GF-D8 (cell line): ENCODE measurements around the gene MUCL3.
A peak's percentile ranks its signal among the peaks of the same experiment; 100 is the strongest.
"Not testable (repeated sequence)": the region's sequence is repeated elsewhere in the genome, so short reads cannot be mapped to it uniquely, and the experiment has no call there.

Experiments used
- DNase-seq: peaks from one replicate; lab custom pipeline; 2025; lab: John Stamatoyannopoulos, UW

The MUCL3 gene

DNA sequence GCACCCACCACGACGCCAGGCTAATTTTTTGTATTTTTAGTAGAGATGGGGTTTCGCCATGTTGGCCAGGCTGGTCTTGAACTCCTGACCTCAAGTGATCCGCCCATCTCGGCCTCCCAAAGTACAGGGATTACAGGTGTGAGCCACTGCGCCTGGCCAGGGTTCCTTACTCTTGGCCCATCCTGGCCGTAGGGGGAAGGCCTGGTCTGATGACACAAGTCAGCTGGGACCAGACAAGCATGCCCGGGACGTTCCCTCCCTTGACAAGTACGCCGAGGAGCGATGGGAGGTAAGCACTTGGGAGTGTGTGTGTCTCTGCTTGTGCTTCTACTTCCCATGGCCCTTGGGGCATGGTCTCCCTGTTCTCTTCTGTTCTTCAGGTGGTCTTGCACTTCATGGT is 30.3 kb upstream of the MUCL3 start:
- DNase-seq = not testable (repeated sequence)

DNA sequence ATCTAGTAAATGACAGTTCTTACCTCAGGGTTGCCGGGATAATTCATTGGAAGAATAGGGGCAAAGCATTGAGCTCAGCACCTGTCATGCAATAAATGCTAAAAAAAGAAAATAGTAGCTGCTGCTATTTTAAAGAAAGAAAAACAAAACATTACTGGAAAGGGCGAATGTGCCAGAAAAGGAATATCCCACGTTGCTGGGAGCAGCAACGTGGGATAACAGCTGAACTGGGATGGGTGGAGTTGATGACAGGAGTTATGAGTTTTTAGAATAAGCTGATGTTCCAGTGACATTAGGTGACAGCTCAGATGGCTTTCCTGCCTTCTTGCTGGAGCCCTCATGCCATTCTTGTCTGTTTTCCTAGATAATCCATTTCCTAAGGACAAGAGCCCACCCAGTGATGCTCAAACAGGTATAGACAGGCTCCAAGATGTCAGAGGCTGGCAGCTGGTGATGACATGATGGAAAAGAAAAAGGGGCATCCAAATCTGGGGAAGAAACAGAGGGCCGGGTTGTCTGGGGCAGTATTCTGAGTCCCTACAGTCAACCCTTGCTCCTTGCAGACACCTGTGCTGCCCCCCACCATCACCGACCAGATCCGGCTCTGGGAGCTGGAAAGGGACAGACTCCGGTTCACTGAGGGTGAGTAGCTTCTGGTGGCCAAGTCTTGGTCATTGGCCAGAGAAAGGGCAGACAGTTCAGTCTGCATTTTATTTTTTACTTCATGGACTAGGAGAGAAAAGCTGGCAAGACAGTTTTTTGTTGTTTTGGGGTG is 27.8 kb upstream of the MUCL3 start:
- no peak for DNase-seq

DNA sequence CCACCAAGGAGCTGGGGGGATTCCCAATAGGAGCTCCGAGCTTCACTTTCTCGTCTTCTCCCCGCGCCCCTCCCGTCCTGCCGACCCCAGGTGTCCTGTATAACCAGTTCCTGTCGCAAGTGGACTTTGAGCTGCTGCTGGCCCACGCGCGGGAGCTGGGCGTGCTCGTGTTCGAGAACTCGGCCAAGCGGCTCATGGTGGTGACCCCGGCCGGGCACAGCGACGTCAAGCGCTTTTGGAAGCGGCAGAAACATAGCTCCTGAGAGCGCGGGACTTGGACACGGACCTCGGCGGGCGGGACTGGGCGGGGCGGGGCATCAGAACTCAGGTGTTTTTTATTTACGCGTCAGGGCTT is 27.1 kb upstream of the MUCL3 start:
- DNase-seq = no peak

DNA sequence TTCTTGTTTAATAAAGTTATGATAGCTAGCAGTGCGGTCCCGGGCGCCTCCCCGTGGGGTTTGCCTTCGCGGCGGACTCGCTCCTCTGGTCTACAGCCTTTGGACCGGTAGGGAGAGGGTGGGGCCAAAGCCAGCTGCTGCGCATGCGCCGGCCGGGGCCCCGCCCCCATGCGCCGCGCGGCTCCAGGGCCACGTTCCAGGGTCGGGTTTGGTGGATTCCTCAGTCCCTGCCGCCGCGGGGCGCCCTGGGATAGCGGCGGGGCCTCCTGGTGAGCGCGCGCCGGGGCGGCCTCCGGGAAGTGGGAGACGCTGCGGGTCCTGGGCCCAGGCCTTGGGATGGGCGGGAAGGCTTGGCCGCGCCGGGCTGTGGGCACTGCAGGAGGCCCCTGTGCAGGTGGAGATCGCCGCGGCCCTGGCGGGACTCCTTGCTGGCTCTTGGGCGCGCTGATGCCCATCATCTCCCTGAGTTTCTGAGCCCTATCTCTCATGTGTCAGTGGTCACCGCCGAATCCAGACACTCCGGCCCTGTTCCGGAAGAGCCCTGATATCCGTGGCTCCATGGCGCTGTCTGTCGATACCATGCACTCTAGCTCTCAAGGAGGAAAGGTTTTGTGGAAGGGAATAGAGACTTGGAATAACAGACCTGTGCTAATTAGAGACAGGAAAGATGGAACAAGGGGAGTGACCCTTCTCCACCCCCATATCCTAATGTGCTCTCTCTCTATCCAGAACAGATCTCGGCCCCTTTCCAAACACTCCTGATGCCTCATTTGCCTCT is 26.5 kb upstream of the MUCL3 start, which contains the start of gene VARS2:
VARS2 (plus strand) TSS at position 163 of the 778 bp plus-strand sequence; CDS start at position 762, 599 bp downstream.
- DNase-seq = peak; percentile 70

DNA sequence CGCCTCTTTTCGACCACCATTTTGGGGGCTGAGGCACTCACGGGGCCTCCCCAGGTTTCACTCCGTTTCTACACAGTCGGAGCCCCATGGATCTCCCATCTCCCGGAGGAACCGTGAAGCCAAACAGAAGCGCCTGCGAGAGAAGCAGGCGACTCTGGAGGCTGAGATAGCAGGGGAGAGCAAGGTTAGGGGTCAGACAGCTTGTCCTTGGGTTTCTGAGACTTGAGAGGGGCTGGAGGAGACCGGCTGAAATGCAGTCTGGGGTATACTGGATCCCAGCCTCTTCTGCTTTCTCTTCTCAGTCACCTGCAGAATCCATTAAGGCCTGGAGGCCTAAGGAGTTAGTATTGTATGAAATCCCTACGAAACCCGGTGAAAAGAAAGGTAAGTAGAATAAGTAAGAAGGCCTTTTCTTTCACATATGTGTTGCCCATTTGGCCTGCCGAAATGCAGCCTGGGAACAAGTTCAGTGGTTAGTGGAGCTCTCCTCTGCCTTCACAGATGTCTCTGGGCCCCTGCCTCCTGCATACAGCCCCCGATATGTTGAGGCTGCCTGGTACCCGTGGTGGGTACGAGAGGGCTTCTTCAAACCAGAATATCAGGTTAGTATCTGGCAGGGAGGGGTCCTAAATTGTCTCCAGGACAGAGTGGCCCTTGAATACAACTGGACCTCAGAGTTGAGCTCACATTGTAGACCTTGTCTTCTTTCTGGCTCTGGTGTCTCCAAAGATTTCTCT is 25.8 kb upstream of the MUCL3 start:
- no peak for DNase-seq

DNA sequence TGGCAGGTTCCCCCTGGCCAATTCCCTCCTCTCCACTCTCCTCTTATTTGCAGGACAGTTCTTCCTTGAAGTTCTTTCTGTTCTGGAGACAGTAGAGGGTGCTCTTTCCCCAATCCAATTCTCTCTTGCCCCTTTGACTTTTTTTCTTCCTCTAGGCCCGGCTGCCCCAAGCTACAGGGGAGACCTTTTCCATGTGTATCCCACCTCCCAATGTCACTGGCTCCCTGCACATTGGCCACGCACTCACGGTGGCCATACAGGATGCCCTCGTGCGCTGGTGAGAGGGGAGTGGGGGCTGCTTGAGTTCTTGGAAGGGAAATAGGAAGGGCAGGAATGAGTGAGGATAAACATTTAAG is 25.2 kb upstream of the MUCL3 start:
- DNase-seq = peak; percentile 49

DNA sequence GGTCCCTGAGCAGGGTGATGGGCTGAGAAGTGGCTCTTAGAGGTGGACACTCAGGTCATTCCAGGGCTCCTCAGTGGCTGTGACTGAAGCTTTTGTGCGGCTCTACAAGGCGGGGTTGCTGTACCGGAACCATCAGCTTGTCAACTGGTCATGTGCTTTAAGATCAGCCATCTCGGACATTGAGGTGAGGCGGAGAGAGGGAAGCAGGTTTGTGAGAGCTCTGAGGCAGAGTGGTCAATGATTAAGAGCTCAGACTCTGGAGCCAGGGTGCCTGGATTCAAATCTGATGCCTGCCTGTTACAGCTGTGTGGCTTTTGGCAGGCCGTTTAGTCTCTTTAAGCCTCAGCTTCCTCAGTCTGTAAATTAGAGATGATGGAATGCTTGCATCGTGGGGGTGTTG is 23.7 kb upstream of the MUCL3 start:
- no peak for DNase-seq

DNA sequence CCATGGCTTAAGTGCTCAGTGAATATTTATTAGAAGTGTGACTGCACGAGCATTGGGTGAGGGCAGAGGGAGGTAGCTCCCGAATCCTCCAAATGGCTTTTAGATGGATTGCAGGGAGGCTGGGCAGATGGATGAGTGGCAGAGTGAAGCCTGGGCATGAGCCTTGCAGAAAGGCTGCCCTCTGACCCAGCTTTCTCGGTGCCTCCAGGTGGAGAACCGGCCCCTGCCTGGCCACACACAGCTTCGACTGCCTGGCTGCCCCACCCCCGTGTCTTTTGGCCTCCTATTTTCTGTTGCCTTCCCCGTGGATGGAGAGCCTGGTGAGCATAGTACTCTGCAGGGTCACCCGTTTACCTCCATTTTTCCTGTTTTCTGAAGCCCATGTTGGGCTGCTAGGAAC is 23.3 kb upstream of the MUCL3 start:
- DNase-seq = no peak

DNA sequence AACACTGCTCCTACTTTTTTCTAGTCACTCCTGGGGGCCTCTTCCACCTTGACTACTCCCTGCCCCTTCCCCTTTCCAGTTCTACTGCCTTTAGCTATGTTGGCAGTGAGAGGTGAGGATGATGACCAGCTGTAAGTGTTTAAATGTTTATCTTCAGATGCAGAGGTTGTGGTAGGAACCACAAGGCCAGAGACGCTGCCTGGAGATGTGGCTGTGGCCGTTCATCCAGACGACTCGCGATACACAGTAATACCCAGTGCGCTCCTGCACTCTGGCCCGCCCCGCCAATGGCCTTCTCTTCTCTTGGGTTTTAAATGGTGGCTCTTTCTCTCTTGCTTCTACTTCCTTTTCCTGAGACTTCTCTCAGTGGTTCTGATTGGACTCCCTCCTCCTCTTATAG is 22.1 kb upstream of the MUCL3 start:
- no peak for DNase-seq

DNA sequence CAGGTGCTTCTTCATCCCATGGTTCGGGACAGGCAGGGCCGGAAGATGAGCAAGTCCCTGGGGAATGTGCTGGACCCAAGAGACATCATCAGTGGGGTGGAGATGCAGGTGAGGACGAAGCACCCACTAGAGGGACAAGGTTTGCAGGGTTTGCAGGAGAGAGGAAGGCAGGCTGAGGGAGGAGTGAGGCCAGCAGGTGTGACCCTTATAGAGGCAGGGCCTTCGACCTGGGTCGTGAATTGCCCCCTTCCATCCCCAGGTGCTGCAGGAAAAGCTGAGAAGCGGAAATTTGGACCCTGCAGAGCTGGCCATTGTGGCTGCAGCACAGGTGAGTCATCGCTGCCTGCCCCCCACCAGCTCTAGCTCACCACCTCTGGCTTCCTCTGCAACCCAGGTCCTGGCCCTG is 18.3 kb upstream of the MUCL3 start:
- DNase-seq = no peak

DNA sequence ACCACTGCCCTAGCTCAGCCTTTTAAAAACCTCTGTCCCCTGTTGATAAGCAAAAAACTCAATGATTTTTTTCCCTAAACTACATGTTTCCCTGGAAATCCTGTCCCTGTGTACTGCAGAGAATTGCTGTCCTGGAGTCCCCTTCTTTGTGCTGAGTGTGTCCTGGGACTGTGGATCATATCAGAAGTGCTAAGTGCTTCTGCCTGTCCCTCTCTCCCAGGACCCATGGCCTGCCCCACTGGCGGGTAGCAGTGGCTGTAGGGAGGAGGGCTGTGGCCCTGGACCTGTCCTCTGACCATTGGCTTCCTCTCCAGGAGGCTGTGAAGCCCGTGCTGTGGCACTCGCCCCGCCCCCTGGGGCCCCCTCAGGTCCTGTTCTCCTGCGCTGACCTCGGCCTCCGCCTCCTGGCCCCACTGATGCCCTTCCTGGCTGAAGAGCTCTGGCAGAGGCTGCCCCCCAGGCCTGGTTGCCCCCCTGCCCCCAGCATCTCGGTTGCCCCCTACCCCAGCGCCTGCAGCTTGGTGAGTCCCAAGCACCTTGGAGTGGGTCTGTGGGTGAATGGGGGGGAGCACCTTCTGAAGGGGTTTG is 16.6 kb upstream of the MUCL3 start:
- DNase-seq = not testable (repeated sequence)

DNA sequence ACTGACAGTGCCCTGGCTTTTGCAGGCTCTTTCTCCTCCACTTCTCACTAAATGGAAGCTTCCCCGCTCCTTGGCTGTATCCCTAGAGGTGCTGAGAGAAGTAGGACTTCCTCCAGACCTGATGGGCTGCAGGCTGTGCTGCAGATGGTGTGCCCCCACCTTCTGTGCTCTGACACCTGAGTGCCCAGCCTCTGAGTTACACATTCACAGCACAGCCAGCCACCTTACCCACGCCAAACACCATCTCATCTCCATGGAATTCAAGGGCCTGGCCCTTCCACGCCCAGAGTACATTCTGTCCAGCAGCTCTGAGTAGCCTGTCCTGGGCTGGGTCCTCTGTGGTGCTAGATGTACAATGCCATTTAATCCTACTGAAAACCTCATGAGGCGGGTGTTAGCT is 14.1 kb upstream of the MUCL3 start:
- DNase-seq = no peak

DNA sequence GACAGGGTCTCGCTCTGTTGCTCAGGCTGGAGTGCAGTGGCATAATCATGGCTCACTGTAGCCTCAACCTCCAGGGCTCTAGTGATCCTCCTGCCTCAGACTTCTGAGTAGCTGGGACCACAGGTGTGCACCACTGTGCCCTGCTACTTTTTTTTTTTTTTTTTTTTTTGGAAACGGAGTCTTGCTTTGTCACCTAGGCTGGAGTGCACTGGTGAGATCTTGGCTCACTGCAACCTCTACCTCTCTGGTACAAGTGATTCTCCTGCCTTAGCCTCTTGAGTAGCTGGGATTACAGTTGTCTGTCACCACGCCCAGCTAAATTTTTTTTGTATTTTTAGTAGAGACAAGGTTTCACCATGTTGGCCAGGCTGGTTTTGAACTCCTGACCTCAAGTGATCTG is 13.7 kb upstream of the MUCL3 start:
- DNase-seq = not testable (repeated sequence)

DNA sequence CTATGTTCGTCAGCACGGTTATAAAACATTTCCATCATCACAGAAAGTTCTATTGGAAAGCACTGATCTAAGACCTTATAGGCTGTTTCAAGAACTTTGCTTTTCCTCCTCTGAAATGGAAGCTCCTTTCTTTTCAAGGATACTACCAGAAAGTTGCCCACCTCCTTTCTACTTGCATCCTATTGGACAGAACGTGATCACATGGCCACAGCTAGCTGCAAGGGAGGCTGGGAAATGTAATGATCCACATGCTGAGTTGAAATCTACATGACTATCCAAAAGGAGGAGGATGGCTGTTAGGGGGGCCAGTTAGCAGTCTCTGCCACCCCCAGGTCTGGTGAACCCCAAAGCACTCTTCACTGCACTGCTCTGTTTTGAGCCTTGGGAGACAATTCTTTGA is 12.1 kb upstream of the MUCL3 start:
- no peak for DNase-seq

DNA sequence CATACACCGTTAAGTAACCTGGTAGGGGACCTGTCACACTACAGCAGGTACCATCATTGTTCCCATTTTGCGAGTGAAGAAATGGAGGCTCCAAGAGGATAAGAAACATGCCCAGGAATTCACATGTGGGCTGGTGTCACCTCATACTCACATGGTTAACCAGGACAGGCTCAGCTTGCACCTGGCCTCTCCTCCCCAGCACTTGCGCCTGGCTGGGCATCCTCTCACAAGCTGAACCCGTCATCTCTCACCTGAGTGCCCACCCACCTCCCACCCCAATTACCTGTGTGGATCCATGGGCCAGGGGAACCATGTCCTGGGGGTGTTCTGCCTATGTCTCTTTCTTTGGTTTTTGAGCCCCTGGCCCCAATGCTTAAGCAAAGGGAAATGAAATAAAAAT is 10.3 kb upstream of the MUCL3 start:
- DNase-seq = no peak

DNA sequence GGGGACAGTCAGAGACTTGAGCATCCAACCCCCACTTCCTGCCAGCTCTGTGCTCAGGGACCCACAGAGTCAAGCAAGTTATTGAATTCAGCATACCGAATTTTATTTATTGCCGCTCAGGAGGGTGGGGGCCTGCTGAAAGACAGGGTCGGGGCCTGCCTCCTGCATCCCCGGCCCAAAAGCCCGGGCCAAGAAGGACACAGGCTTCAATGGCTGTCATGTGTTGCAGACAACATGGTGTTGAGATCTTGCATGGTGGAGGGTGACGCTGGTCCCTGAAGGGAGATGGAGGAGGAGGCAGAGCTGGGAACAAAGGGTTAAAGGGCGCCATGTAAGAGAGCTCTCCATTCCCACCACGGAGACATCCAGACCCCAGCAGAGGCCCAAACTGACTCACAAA is 9.5 kb upstream of the MUCL3 start:
- no peak for DNase-seq

DNA sequence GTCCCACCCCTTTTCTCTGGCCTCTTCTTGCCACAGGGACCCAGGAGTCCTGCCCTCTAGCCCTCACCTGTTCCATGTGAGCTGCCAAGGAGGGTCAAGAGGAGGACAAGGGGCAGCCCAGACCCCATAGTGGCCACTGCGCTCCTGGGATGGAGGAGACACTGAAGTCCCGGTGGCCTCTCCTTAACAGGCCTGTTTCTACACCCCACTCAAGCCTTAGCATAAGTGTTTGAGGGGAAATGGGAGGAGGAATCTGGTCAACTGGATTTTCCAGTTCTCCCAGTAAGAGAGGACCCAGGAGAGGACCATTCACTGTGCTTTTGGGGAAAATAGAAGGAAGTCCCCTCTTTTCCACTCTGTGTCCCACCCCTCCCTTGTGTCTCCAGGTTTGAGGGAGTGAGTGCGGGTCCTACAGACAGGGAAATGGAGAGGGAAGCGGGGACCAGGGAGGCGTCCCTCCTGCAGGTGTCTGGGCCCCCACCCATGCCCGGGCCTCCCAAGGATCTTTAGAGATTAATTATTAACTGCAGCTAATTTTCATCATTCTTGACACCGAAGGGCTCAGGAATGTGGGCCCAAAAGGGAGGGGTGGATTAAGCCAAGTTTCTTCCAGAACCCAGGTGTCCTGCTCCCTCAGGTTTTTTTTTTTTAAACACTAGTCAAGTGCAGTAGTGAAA is 8.7 kb upstream of the MUCL3 start, which contains the start of gene SFTA2:
SFTA2 (minus strand) TSS at position 202 of the 677 bp plus-strand sequence; CDS start at position 128, 74 bp downstream.
- DNase-seq = no peak

DNA sequence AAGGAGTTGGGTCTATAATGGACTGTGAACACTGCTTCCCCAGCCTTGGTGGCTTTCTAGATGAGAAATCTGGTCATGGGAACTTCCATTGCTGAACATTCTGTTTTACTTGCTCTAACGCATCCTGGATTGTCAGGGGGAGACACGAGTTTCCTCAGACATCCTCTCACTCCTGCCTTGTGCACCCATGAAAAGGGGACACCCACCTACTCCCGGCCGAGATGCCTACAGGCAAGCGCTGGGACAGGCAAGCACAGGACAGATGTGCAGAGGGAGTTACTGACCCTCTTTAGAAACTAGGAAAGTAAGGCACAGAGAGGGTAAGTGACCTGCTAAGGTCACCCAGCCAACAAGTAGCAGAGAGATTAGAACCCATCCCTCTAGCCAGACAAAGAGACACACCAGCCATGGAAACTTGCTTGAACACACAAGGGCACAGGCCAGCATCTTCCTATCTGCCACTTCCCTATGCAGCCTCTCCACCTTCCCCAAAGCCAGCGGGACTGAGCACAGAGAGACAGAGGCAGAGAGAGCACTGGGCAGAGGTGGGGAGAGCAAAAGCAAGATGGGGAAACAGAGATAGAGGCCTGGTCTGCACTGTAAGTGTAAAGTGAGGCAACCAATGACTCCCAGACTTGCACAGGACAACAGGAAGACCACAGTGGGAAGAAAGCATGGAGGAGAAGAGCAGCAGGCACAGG is 8.0 kb upstream of the MUCL3 start:
- no peak for DNase-seq

DNA sequence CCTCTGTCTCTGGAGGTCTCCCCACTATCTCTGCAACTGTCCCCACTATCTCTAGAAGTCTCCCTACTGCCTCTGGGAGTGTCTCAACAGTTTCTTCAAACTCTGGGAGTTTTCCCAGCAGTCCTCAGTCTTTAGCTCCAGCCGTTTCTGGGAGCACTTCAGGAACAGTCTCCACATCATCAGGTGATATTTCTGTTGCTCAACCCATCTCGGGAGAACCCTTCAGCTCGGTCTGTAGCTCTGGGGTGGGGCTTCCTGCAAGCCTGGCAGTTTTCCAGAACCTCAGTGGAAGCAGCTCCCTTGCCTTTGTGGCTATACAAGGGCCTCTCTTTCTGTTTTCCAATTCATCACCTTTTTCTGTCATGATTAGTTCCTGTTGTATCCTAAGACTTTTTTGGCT is 5.8 kb upstream of the MUCL3 start:
- DNase-seq = no peak

DNA sequence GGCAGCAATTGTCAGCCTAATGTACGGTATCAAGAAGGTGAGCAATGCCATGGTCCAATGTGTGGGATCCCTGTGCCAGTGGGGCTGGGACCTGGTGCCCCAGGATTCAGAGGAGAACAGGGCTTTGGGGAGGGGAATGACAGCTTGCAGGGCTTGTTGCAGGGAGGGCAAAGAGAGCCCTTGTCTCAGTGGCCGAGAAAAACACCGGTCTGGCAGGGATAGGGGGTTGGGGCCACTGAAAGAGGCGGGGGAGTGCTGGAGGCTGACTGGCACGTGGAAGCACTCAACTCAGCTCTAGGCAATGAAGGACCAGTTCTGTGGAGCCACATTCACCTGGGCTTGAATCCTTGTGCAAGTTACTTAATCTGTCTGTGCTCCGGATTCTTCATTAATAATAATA is 3.5 kb upstream of the MUCL3 start:
- no peak for DNase-seq

DNA sequence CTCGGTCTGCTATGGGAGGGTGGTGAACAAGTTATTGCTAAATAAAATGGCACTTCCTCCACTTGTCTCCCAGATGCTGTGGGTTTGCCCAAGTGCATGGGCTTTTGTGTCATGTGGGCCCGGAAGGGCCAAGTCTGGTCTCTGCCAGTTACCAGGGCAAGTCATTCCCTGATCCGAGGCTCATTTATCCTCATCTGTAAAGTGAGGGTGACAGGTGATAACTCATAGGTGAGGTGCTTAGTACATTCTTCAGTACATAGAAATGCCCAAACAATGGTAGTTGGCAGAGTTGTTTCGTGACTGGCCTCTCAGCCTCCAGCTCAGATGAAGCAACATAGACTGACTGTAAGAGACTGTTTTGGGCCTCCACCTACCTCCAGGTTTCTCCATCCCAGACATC is 2.0 kb upstream of the MUCL3 start:
- DNase-seq = no peak
